ENCODE measurements around the gene KIAA0232. TPM values are rescaled to one million over a fixed set of nuclear protein-coding genes. Genes with fewer than 3 reads are reported as not detected.
A peak's percentile ranks its signal among the peaks of the same experiment; 100 is the strongest.

The KIAA0232 gene
- total and polyA plus RNA-seq, 2 of the 8 experiments (the other 6 are each of a cell fraction or from before 2014, with no cell fraction given), result 5.6 to 23.3 TPM

DNA sequence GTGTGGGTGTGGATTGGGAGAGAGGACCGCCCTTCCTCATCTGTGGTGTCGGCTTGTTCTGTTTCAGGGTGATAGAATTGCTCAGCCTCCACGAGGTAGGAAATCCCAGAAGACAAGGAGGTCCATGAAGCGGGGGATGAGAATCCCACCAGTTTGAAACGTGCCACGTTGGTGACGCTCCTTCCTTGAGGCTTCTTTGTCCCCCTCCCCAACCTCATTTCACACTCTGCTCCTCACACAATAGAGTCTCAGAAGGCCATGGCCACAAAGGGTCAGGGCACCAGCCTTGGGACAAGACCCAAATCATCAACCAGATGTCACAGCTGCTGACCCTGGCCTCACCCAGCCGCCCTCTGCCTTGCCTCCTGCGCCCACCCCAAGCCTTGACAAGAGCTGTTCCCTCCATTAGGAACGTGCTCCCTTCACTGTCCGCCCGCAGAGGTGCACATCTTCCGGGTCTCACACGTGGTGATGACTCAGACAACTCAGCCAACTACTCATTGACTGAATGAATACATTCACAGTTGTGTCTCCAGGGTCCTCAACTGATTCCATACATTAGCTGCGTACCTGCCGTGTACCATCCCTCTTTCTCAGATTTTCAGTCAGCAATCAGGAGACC, 48.3 kb upstream of the KIAA0232 start:
- Histone ChIP-seq H4K91ac (replicated peaks; ENCODE audit: insufficient read length, low read length) (no peak overlapping the region), H2BK20ac (ENCODE audit: low read length) (no peak overlapping the region), H4K8ac (ENCODE audit: extremely low read depth, insufficient read depth, low read length) (0 out of 2 replicates have a peak overlapping the region, but pooled peaks have one; percentile 4), H4K20me1 (replicated peaks in 1 of 2; ENCODE audit: control insufficient read depth in 1 of 2, insufficient read depth in 2 of 2, low read length in 2 of 2) (no peaks in the 10 kb centered on the region), H3K4me2 (ENCODE audit: insufficient read depth in 1 of 2, low read depth in 2 of 2, low read length in 2 of 2) (no peak overlapping the region), H4K5ac (ENCODE audit: insufficient read length, low read depth, low read length) (no peak overlapping the region), H3K27me3 (replicated peaks in 1 of 4; ENCODE audit: control insufficient read depth in 3 of 4, extremely low read depth in 1 of 4, insufficient read depth in 3 of 4, low read length in 3 of 4) (no peaks in the 10 kb centered on the region), H3K23ac (ENCODE audit: insufficient read length) (no peak overlapping the region), H3K56ac (replicated peaks; ENCODE audit: insufficient read length, low read depth, low read length) (no peak overlapping the region), H2BK5ac (ENCODE audit: low read depth, low read length) (no peak overlapping the region), H2AK5ac (ENCODE audit: low read depth, low read length) (no peak overlapping the region), H3K18ac (ENCODE audit: extremely low read depth, low read length) (no peak overlapping the region), H2BK15ac (ENCODE audit: low read length) (no peak overlapping the region), H2BK120ac (replicated peaks; ENCODE audit: low read depth, low read length) (no peak overlapping the region), H3K36me3 (ENCODE audit: control insufficient read depth in 2 of 4, insufficient read depth in 4 of 4, low read length in 3 of 4) (no peaks in the 10 kb centered on the region), H3K9ac (replicated peaks in 1 of 4; ENCODE audit: extremely low read depth in 1 of 4, low read depth in 3 of 4, low read length in 3 of 4) (no peak overlapping the region), H3K79me1 (ENCODE audit: low read depth, low read length) (no peaks in the 10 kb centered on the region), H3K4ac (replicated peaks; ENCODE audit: insufficient read length, low read depth, low read length) (no peak overlapping the region), H2AFZ (ENCODE audit: low read length) (no peak overlapping the region), H3K4me3 (ENCODE audit: extremely low read depth in 1 of 4, insufficient read depth in 2 of 4, low read depth in 3 of 4, low read length in 4 of 4) (no peak overlapping the region), H3K23me2 (ENCODE audit: low read depth, low read length) (no peaks in the 10 kb centered on the region), H3K79me2 (ENCODE audit: control insufficient read depth in 1 of 2, insufficient read depth in 2 of 2, low read length in 2 of 2) (no peaks in the 10 kb centered on the region), H2BK12ac (ENCODE audit: low read depth, low read length) (no peak overlapping the region; the same call in 1 of the 2 replicates), H3K4me1 (replicated peaks in 1 of 4; ENCODE audit: control insufficient read depth in 3 of 4, insufficient read depth in 4 of 4, low read length in 3 of 4) (no peaks in the 10 kb centered on the region; a peak in 1 of 7 replicates), H3K9me3 (ENCODE audit: insufficient read depth in 2 of 2, low read depth in 1 of 2, low read length in 1 of 2) (no peaks in the 10 kb centered on the region), H3K14ac (ENCODE audit: insufficient read length) (no peak overlapping the region), H3K27ac (ENCODE audit: low read depth, low read length) (no peak overlapping the region)
- FAIRE-seq, result no peak
- WGBS, 2 experiments (ENCODE audit: extremely low coverage in 1 of 2, insufficient coverage in 1 of 2, insufficient read length in 1 of 2, insufficient replicate concordance in 2 of 2, low coverage in 1 of 2, low lambda C conversion rate in 2 of 2, missing lambda C conversion rate in 1 of 2), result 90% methylated on average over 16 of the region's 16 CpGs; no CpG with 5 or more reads in 1 of the 2 experiments
- TF ChIP-seq SP1 (IDR thresholded peaks at IDR 0.05; ENCODE audit: low read depth, low read length), result no peak
- no peak for TF ChIP-seq NRF1 (IDR thresholded peaks at IDR 0.05; ENCODE audit: low read depth, low read length)
- DNase-seq (ENCODE audit: low read depth in 1 of 2, low spot score in 2 of 2), result no peak
- CTCF ChIA-PET (ENCODE audit: partially characterized antibody), result interaction anchor here (0.6 to 1.3 kb wide), 4 partner anchors 9 to 337 kb away, joined by 3 to 4 read pairs (median 3); no protein-coding TSS in a partner anchor
- POLR2A ChIA-PET (ENCODE audit: partially characterized antibody), result interaction anchor here (0.7 kb wide), 1 partner anchor 169 kb away, joined by 3 read pairs; no protein-coding TSS in a partner anchor

Measured in H1 (cell line).